Lung (tissue), 12 donors: ENCODE data around the gene SPTB. TPM values are rescaled to one million over a fixed set of nuclear protein-coding genes. Genes with fewer than 3 reads are reported as not detected.

Experiments
- ATAC-seq: fragments of 200-7000 bp; cut with Tn5 transposase; one replicate; pipeline ENCODE4 v1.9.1; 2020; ENCODE audit warnings: moderate number of reproducible peaks; ENCODE audit not compliant: insufficient read depth, low FRiP score
- DNase-seq, 3 donors: peaks; one replicate each; pipeline ENCODE4 v3.0.0-alpha.2; 2013 to 2017
- H3K27ac ChIP-seq, 2 donors: one replicate each; pipeline ENCODE4 v1.5.1; 2013; ENCODE audit warnings: mild to moderate bottlenecking in 2 of 2, moderate library complexity in 2 of 2, control low read depth in 1 of 2, inconsistent platforms in 1 of 2, low read depth in 1 of 2, low read length in 1 of 2
- H3K27me3 ChIP-seq, 3 donors: one replicate each; pipeline ENCODE4 v1.5.1; 2013; ENCODE audit warnings: low read length in 2 of 3; ENCODE audit not compliant: control insufficient read depth in 3 of 3, insufficient read depth in 3 of 3
- H3K36me3 ChIP-seq, 4 donors: one replicate each; pipeline ENCODE4 v1.5.1; 2013; ENCODE audit warnings: low read length in 4 of 4, mild to moderate bottlenecking in 1 of 4, moderate library complexity in 1 of 4; ENCODE audit not compliant: control insufficient read depth in 4 of 4, insufficient read depth in 4 of 4
- H3K4me1 ChIP-seq, 5 donors: one replicate each; pipeline ENCODE4 v1.5.1; 2013; ENCODE audit warnings: low read length in 5 of 5, mild to moderate bottlenecking in 2 of 5, moderate library complexity in 1 of 5; ENCODE audit not compliant: control insufficient read depth in 5 of 5, insufficient read depth in 5 of 5
- H3K4me3 ChIP-seq: one replicate; pipeline ENCODE4 v1.5.1; 2013; ENCODE audit warnings: mild to moderate bottlenecking, control low read depth, moderate library complexity
- H3K9ac ChIP-seq, 2 donors: one replicate each; pipeline ENCODE4 v1.5.1; 2013; ENCODE audit warnings: low read length in 2 of 2, control low read depth in 1 of 2; ENCODE audit not compliant: insufficient read depth in 1 of 2
- H3K9me3 ChIP-seq, 4 donors: one replicate each; pipeline ENCODE4 v1.5.1; 2013; ENCODE audit warnings: low read length in 3 of 4, mild to moderate bottlenecking in 1 of 4, moderate library complexity in 1 of 4; ENCODE audit not compliant: control insufficient read depth in 4 of 4, insufficient read depth in 3 of 4
- CTCF ChIP-seq: IDR thresholded peaks from 2 replicates; pipeline ENCODE4 v1.5.1; 2012; ENCODE audit warnings: mild to moderate bottlenecking; ENCODE audit errors: control extremely low read depth, extremely low read depth
- WGBS, 2 donors: extraction: QIAGEN DNeasy Blood & Tissue Kit; methylation state at CpG; one replicate each; pipeline ENCODE4 v1.1.7; 2013; 5-methylcytosine and 5-hydroxymethylcytosine counted together
- polyA plus RNA-seq, 2 donors: library from polyadenylated mRNA; stranded (reverse); fragments of 200-250 nt; gene quantifications; one replicate each; pipeline ENCODE4 v1.2.1, GENCODE V29; 2013
- total RNA-seq, 2 donors: library from RNA; depleted of rRNA in 1 of 2; stranded (reverse); fragments of >200 nt in 1 of 2; gene quantifications; one replicate each; pipeline ENCODE4 v1.2.1, GENCODE V29; 2014 to 2021
- donor health status: control.
- donor health status: control.
- donor health status: Bipolar disorder and iron deficiency.
- donor health status: healthy.
- donor health status: DM: yes; HTN: yes; CAD: no.

The SPTB gene
- total and polyA plus RNA-seq, 4 donors: 1.2 to 11.5 (median 2.1) TPM

- H3K27me3 ChIP-seq: no peaks in the 10 kb centered on the region
- no peaks in the 10 kb centered on the region for H3K9me3 ChIP-seq
- peaks cover 4 to 22% (median 8%) of the 10 kb centered on the region in 5 donors for H3K4me1 ChIP-seq
- WGBS, 2 donors: 85 to 91% methylated on average over 4 of the region's 4 CpGs
- TF ChIP-seq CTCF: no peak
- ATAC-seq (no peak), DNase-seq (no peak)
- H3K27ac ChIP-seq: no peak overlapping the region
- no peaks in the 10 kb centered on the region for H3K36me3 ChIP-seq
- no peak overlapping the region for H3K4me3 ChIP-seq
- no peak overlapping the region for H3K9ac ChIP-seq
Observed at GRCh38 chr14:64753999-64754398, 125.7 kb downstream of the SPTB start.

- no peak overlapping the region for H3K4me3 ChIP-seq
- 95 to 96% methylated on average over 13 of the region's 13 CpGs for WGBS, 2 donors
- no peaks in the 10 kb centered on the region for H3K36me3 ChIP-seq
- H3K9me3 ChIP-seq: no peaks in the 10 kb centered on the region
- no peak overlapping the region for H3K27ac ChIP-seq
- H3K4me1 ChIP-seq: peaks cover 0 to 16% (median 4%) of the 10 kb centered on the region in 5 donors
- no peak overlapping the region for H3K9ac ChIP-seq
- TF ChIP-seq CTCF: no peak
- no peak for ATAC-seq
- no peak for DNase-seq
- H3K27me3 ChIP-seq: no peaks in the 10 kb centered on the region
Observed at GRCh38 chr14:64753374-64753773, 126.3 kb downstream of the SPTB start.

GRCh38 chr14:64752909-64753308 lies 126.8 kb downstream of the SPTB start:
- H3K27me3 ChIP-seq: no peaks in the 10 kb centered on the region
- 96 to 97% methylated on average over 6 of the region's 6 CpGs for WGBS, 2 donors

More at GRCh38 chr14:64752909-64753308, 126.8 kb downstream of the SPTB start:
- H3K27ac ChIP-seq: no peak overlapping the region
- H3K36me3 ChIP-seq: peaks cover 0 to 2% (median under 1%) of the 10 kb centered on the region in 4 donors
- peaks cover 0 to 11% (median 4%) of the 10 kb centered on the region in 5 donors for H3K4me1 ChIP-seq
- TF ChIP-seq CTCF: no peak
- DNase-seq (no peak), ATAC-seq (no peak)
- no peak overlapping the region for H3K4me3 ChIP-seq
- no peak overlapping the region for H3K9ac ChIP-seq
- no peaks in the 10 kb centered on the region for H3K9me3 ChIP-seq
